GM12874 (cell line): ENCODE measurements around the gene FOXA3.

Experiments
- CTCF ChIP-seq: IDR thresholded peaks from 2 replicates; pipeline ENCODE4 v1.5.1; 2011; ENCODE audit warnings: low read depth, mild to moderate bottlenecking, control low read depth, low read length, moderate library complexity; ENCODE audit not compliant: insufficient read depth

The FOXA3 gene

GRCh38 chr19:45901432-45901911 is 37.3 kb downstream of the FOXA3 start:
- TF ChIP-seq CTCF, result 0 out of 2 replicates have a peak, but pooled peaks have one; percentile 1

GRCh38 chr19:45901912-45902650 is 38.0 kb downstream of the FOXA3 start, which contains the start of gene MYPOP:
MYPOP (minus strand) TSS chr19:45902613; CDS start chr19:45901773, 840 bp downstream.
- no peak for TF ChIP-seq CTCF

- no peak for TF ChIP-seq CTCF
These were observed 38.8 kb downstream of the FOXA3 start for GRCh38 chr19:45902651-45903625.

GRCh38 chr19:45905011-45905410 is 40.9 kb downstream of the FOXA3 start:
- no peak for TF ChIP-seq CTCF

GRCh38 chr19:45906221-45906620 is 42.1 kb downstream of the FOXA3 start:
- TF ChIP-seq CTCF, result no peak

- TF ChIP-seq CTCF, result no peak
These were observed 44.8 kb downstream of the FOXA3 start for GRCh38 chr19:45908956-45909355.

GRCh38 chr19:45911291-45911690 is 47.2 kb downstream of the FOXA3 start:
- TF ChIP-seq CTCF, result no peak
